GM18909 (cell line): ENCODE measurements around the gene TMEM218.

ENCODE experiments used
- ATAC-seq: cut with Tn5 transposase; IDR thresholded peaks from one replicate; pipeline ENCODE4 v1.9.1; 2021; ENCODE audit warnings: mild to moderate bottlenecking; ENCODE audit not compliant: unreplicated experiment, poor library complexity

Gene TMEM218

GRCh38 chr11:125132071-125132470 lies 20.6 kb upstream of the TMEM218 start:
- no peak for ATAC-seq

- ATAC-seq = no peak
Measured at GRCh38 chr11:125129316-125129993, 18.0 kb upstream of the TMEM218 start.

- ATAC-seq = no peak
Measured at GRCh38 chr11:125128450-125128849, 17.0 kb upstream of the TMEM218 start.

- no peak for ATAC-seq
Measured at GRCh38 chr11:125124618-125124992, 13.2 kb upstream of the TMEM218 start.

GRCh38 chr11:125123947-125124617 lies 12.7 kb upstream of the TMEM218 start:
- ATAC-seq = peak; percentile 71

GRCh38 chr11:125123194-125123946 lies 11.9 kb upstream of the TMEM218 start:
- no peak for ATAC-seq

- ATAC-seq = no peak
Measured at GRCh38 chr11:125117429-125117828, 6.0 kb upstream of the TMEM218 start.

- ATAC-seq = no peak
Measured at GRCh38 chr11:125114518-125114917, 3.1 kb upstream of the TMEM218 start.

GRCh38 chr11:125112208-125112604 lies 780 bp upstream of the TMEM218 start:
- ATAC-seq = no peak

- no peak for ATAC-seq
Measured at GRCh38 chr11:125111001-125111342, 454 bp downstream of the TMEM218 start.

GRCh38 chr11:125110506-125110905 lies 920 bp downstream of the TMEM218 start:
- no peak for ATAC-seq

GRCh38 chr11:125108469-125108868 lies 3.0 kb downstream of the TMEM218 start:
- no peak for ATAC-seq

- ATAC-seq = no peak
Measured at GRCh38 chr11:125105926-125106325, 5.5 kb downstream of the TMEM218 start.

GRCh38 chr11:125102510-125102909 lies 8.9 kb downstream of the TMEM218 start:
- ATAC-seq = no peak

GRCh38 chr11:125102025-125102424 lies 9.4 kb downstream of the TMEM218 start:
- no peak for ATAC-seq

- no peak for ATAC-seq
Measured at GRCh38 chr11:125101596-125101995, 9.8 kb downstream of the TMEM218 start.

GRCh38 chr11:125100136-125100535 lies 11.3 kb downstream of the TMEM218 start:
- ATAC-seq = no peak

GRCh38 chr11:125094731-125095130 lies 16.7 kb downstream of the TMEM218 start:
- no peak for ATAC-seq

- no peak for ATAC-seq
Measured at GRCh38 chr11:125093502-125093901, 17.9 kb downstream of the TMEM218 start.

GRCh38 chr11:125092669-125093068 lies 18.8 kb downstream of the TMEM218 start:
- no peak for ATAC-seq

- ATAC-seq = no peak
Measured at GRCh38 chr11:125091877-125092664, 19.4 kb downstream of the TMEM218 start.
